Liver (tissue), 9 donors: ENCODE results near the gene ANKRD23. TPM values are rescaled to one million over a fixed set of nuclear protein-coding genes. Genes with fewer than 3 reads are reported as not detected.

Source experiments
- DNase-seq: peaks from one replicate; pipeline ENCODE4 v3.0.0-alpha.2; 2017; ENCODE audit warnings: low spot score
- H3K27ac ChIP-seq, 2 donors: one replicate each; pipeline ENCODE4 v1.7.0; 2013; ENCODE audit warnings: inconsistent platforms in 2 of 2, low read length in 2 of 2, control low read depth in 1 of 2, low read depth in 1 of 2, mild to moderate bottlenecking in 1 of 2
- H3K27me3 ChIP-seq, 4 donors: one replicate each; pipeline versions ENCODE4 v1.6.1 to v1.7.0; 2013; ENCODE audit warnings: low read length in 3 of 4, inconsistent platforms in 1 of 4, mild to moderate bottlenecking in 1 of 4, moderate library complexity in 1 of 4; ENCODE audit not compliant: control insufficient read depth in 4 of 4, insufficient read depth in 4 of 4
- H3K36me3 ChIP-seq, 4 donors: one replicate each; pipeline versions ENCODE4 v1.6.1 to v1.7.0; 2013; ENCODE audit warnings: low read length in 3 of 4, mild to moderate bottlenecking in 3 of 4, low read depth in 1 of 4, moderate library complexity in 1 of 4; ENCODE audit not compliant: control insufficient read depth in 4 of 4, insufficient read depth in 3 of 4
- H3K4me1 ChIP-seq, 4 donors: one replicate each; pipeline versions ENCODE4 v1.6.1 to v1.7.0; 2013; ENCODE audit warnings: low read length in 3 of 4, mild to moderate bottlenecking in 3 of 4, moderate library complexity in 1 of 4; ENCODE audit not compliant: control insufficient read depth in 4 of 4, insufficient read depth in 4 of 4
- H3K4me3 ChIP-seq, 3 donors: one replicate each; pipeline versions ENCODE4 v1.6.1 to v1.7.0; 2013; ENCODE audit warnings: low read length in 3 of 3, control low read depth in 1 of 3, low read depth in 1 of 3, mild to moderate bottlenecking in 1 of 3
- H3K9ac ChIP-seq, 2 donors: one replicate each; pipeline ENCODE4 v1.7.0; 2013; ENCODE audit warnings: low read length in 2 of 2, mild to moderate bottlenecking in 2 of 2, moderate library complexity in 2 of 2, control low read depth in 1 of 2, low read depth in 1 of 2
- H3K9me3 ChIP-seq, 4 donors: one replicate each; pipeline versions ENCODE4 v1.6.1 to v1.7.0; 2013; ENCODE audit warnings: low read length in 3 of 4; ENCODE audit not compliant: control insufficient read depth in 4 of 4
- EGR1 ChIP-seq, 2 donors: IDR thresholded peaks; 2 replicates each; pipeline ENCODE4 v1.6.1; 2016 to 2018; ENCODE audit warnings: antibody characterized with exemption in 2 of 2, low read depth in 2 of 2
- FOXA1 ChIP-seq: IDR thresholded peaks from 2 replicates; pipeline ENCODE4 v1.6.1; 2016; ENCODE audit warnings: antibody characterized with exemption
- FOXA2 ChIP-seq: IDR thresholded peaks from 2 replicates; pipeline ENCODE4 v1.6.1; 2016; ENCODE audit warnings: antibody characterized with exemption
- GABPA ChIP-seq, 2 donors: IDR thresholded peaks in 1 of 2; conservative IDR thresholded peaks in 1 of 2; 2 replicates each; pipeline ENCODE4 v1.6.1; 2016; ENCODE audit warnings: antibody characterized with exemption in 2 of 2, mild to moderate bottlenecking in 1 of 2, moderate library complexity in 1 of 2
- HNF4A ChIP-seq, 2 donors: conservative IDR thresholded peaks; 2 replicates each; pipeline ENCODE4 v1.6.1; 2016; ENCODE audit warnings: antibody characterized with exemption in 2 of 2, mild to moderate bottlenecking in 2 of 2
- HNF4G ChIP-seq: IDR thresholded peaks from 2 replicates; pipeline ENCODE4 v1.6.1; 2016; ENCODE audit warnings: antibody characterized with exemption
- JUND ChIP-seq, 2 donors: IDR thresholded peaks; 2 replicates each; pipeline ENCODE4 v1.6.1; 2016; ENCODE audit warnings: antibody characterized with exemption in 2 of 2
- NR2F2 ChIP-seq: IDR thresholded peaks from 2 replicates; pipeline ENCODE4 v1.6.1; 2016; ENCODE audit warnings: antibody characterized with exemption
- RXRA ChIP-seq, 2 donors: IDR thresholded peaks; 2 replicates each; pipeline ENCODE4 v1.6.1; 2017 to 2018; ENCODE audit warnings: antibody characterized with exemption in 2 of 2, mild to moderate bottlenecking in 1 of 2
- SP1 ChIP-seq: IDR thresholded peaks from 2 replicates; pipeline ENCODE4 v1.6.1; 2018; ENCODE audit warnings: antibody characterized with exemption, mild to moderate bottlenecking
- TAF1 ChIP-seq: conservative IDR thresholded peaks from 2 replicates; pipeline ENCODE4 v1.6.1; 2016; ENCODE audit warnings: antibody characterized with exemption, mild to moderate bottlenecking
- YY1 ChIP-seq: IDR thresholded peaks from 2 replicates; pipeline ENCODE4 v1.6.1; 2016; ENCODE audit warnings: antibody characterized with exemption, mild to moderate bottlenecking
- WGBS: extraction: QIAGEN DNeasy Blood & Tissue Kit; methylation state at CpG from one replicate; pipeline ENCODE4 v1.1.7; 2013; 5-methylcytosine and 5-hydroxymethylcytosine counted together
- polyA plus RNA-seq, 2 donors: library from polyadenylated mRNA; stranded (reverse) in 1 of 2; unstranded in 1 of 2; fragments of 200-250 nt in 1 of 2; fragments of >200 nt in 1 of 2; fragmentation: Nextera tagmentation in 1 of 2; extraction: Ambion mirVana in 1 of 2; gene quantifications; one replicate each; pipeline versions ENCODE4 v1.2.1 to v1.2.3, GENCODE V29; 2013 to 2015
- total RNA-seq, 2 donors: library from RNA; depleted of rRNA; stranded (reverse); fragments of >200 nt; gene quantifications; one replicate each; pipeline ENCODE4 v1.2.3, GENCODE V29; 2014
- TF ChIP-seq, protein P1 (sequence below): IDR thresholded peaks from 2 replicates; pipeline ENCODE4 v1.6.1; 2016; ENCODE audit warnings: antibody characterized with exemption
- TF ChIP-seq, protein P2 (sequence below): IDR thresholded peaks from 2 replicates; pipeline ENCODE4 v1.6.1; 2016; ENCODE audit warnings: antibody characterized with exemption
- TF ChIP-seq, protein P3 (sequence below): IDR thresholded peaks from 2 replicates; pipeline ENCODE4 v1.6.1; 2016; ENCODE audit warnings: antibody characterized with exemption
- TF ChIP-seq, protein P4 (sequence below): IDR thresholded peaks from 2 replicates; pipeline ENCODE4 v1.6.1; 2016; ENCODE audit warnings: antibody characterized with exemption, mild to moderate bottlenecking
- TF ChIP-seq, protein P5 (sequence below): fragments of 150-350 bp; IDR thresholded peaks from 2 replicates; pipeline ENCODE4 v1.5.1; 2017; ENCODE audit warnings: improper control_type of control experiment, low read depth, low read length; ENCODE audit not compliant: missing input control
- donor health status: healthy.
- donor health status: healthy.
- donor health status: healthy.
- donor health status: healthy.
- donor health status: healthy.

ANKRD23 gene
- total and polyA plus RNA-seq, 4 donors, result 0.82 to 4.2 (median 1.9) TPM

DNA sequence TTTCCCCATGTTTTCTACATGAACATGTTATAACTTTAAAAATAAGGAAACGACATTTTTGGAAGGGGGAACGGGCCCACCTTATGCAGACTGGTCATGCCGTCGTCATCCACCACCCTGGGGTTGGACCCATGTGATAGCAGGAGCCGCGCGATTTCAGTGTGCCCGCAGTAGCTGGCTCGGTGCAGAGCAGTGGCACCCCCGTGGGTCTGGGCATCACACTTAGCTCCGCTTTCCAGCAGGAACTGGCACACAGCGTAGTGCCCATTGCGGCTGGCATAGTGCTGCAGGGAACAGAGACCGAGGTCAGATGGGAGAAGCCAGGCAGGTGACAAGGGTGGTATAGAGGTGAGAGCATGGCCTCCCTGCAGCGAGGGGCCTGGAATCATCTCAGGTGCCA lies 9.5 kb upstream of the ANKRD23 start:
- no peak for TF ChIP-seq HNF4G
- TF ChIP-seq, protein P1, sequence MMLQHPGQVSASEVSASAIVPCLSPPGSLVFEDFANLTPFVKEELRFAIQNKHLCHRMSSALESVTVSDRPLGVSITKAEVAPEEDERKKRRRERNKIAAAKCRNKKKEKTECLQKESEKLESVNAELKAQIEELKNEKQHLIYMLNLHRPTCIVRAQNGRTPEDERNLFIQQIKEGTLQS, result no peak
- no peak for TF ChIP-seq JUND (IDR thresholded peaks at IDR 0.05)
- TF ChIP-seq RXRA (IDR thresholded peaks at IDR 0.05), result no peak
- TF ChIP-seq GABPA (IDR thresholded peaks at IDR 0.05 in 1 of 2, conservative IDR thresholded peaks at IDR 0.05 in 1 of 2), result no peak
- TF ChIP-seq, protein P2, sequence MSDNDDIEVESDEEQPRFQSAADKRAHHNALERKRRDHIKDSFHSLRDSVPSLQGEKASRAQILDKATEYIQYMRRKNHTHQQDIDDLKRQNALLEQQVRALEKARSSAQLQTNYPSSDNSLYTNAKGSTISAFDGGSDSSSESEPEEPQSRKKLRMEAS, result no peak
- TF ChIP-seq, protein P3, sequence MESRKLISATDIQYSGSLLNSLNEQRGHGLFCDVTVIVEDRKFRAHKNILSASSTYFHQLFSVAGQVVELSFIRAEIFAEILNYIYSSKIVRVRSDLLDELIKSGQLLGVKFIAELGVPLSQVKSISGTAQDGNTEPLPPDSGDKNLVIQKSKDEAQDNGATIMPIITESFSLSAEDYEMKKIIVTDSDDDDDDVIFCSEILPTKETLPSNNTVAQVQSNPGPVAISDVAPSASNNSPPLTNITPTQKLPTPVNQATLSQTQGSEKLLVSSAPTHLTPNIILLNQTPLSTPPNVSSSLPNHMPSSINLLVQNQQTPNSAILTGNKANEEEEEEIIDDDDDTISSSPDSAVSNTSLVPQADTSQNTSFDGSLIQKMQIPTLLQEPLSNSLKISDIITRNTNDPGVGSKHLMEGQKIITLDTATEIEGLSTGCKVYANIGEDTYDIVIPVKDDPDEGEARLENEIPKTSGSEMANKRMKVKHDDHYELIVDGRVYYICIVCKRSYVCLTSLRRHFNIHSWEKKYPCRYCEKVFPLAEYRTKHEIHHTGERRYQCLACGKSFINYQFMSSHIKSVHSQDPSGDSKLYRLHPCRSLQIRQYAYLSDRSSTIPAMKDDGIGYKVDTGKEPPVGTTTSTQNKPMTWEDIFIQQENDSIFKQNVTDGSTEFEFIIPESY, result no peak
- TF ChIP-seq FOXA1, result no peak
- no peak for TF ChIP-seq YY1
- TF ChIP-seq TAF1, result no peak
- TF ChIP-seq, protein P4, sequence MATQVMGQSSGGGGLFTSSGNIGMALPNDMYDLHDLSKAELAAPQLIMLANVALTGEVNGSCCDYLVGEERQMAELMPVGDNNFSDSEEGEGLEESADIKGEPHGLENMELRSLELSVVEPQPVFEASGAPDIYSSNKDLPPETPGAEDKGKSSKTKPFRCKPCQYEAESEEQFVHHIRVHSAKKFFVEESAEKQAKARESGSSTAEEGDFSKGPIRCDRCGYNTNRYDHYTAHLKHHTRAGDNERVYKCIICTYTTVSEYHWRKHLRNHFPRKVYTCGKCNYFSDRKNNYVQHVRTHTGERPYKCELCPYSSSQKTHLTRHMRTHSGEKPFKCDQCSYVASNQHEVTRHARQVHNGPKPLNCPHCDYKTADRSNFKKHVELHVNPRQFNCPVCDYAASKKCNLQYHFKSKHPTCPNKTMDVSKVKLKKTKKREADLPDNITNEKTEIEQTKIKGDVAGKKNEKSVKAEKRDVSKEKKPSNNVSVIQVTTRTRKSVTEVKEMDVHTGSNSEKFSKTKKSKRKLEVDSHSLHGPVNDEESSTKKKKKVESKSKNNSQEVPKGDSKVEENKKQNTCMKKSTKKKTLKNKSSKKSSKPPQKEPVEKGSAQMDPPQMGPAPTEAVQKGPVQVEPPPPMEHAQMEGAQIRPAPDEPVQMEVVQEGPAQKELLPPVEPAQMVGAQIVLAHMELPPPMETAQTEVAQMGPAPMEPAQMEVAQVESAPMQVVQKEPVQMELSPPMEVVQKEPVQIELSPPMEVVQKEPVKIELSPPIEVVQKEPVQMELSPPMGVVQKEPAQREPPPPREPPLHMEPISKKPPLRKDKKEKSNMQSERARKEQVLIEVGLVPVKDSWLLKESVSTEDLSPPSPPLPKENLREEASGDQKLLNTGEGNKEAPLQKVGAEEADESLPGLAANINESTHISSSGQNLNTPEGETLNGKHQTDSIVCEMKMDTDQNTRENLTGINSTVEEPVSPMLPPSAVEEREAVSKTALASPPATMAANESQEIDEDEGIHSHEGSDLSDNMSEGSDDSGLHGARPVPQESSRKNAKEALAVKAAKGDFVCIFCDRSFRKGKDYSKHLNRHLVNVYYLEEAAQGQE, result no peak
- TF ChIP-seq, protein P5, sequence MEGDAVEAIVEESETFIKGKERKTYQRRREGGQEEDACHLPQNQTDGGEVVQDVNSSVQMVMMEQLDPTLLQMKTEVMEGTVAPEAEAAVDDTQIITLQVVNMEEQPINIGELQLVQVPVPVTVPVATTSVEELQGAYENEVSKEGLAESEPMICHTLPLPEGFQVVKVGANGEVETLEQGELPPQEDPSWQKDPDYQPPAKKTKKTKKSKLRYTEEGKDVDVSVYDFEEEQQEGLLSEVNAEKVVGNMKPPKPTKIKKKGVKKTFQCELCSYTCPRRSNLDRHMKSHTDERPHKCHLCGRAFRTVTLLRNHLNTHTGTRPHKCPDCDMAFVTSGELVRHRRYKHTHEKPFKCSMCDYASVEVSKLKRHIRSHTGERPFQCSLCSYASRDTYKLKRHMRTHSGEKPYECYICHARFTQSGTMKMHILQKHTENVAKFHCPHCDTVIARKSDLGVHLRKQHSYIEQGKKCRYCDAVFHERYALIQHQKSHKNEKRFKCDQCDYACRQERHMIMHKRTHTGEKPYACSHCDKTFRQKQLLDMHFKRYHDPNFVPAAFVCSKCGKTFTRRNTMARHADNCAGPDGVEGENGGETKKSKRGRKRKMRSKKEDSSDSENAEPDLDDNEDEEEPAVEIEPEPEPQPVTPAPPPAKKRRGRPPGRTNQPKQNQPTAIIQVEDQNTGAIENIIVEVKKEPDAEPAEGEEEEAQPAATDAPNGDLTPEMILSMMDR, result no peak
- no peak for TF ChIP-seq HNF4A (conservative IDR thresholded peaks at IDR 0.05)
- no peaks in the 10 kb centered on the region for H3K27me3 ChIP-seq
- peaks cover 1 to 20% (median 18%) of the 10 kb centered on the region in 4 donors for H3K4me1 ChIP-seq
- 94% methylated on average over 15 of the region's 15 CpGs for WGBS
- DNase-seq, result no peak
- no peak overlapping the region for H3K9ac ChIP-seq
- no peak overlapping the region for H3K4me3 ChIP-seq
- H3K9me3 ChIP-seq, result no peaks in the 10 kb centered on the region
- peaks cover 5 to 22% (median 18%) of the 10 kb centered on the region in 4 donors for H3K36me3 ChIP-seq
- H3K27ac ChIP-seq, result no peak overlapping the region

DNA sequence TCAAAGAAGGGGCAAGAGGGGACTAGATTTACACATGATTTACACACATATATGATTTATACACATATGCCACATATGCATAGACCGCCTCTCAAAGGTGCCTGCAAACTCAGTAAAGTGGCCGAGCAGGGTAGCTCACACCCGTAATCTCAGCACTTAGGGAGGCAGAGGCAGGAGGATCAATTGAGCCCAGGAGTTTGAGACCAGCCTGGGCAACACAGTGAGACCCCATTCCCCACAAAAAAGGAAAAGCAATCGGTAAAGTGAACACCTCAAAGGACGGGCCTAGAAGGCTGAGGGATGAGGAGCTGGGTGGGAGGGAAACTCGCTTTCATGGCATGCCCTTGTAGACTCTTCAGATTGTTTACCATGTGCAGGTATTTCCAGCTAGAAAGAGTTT lies 8.8 kb upstream of the ANKRD23 start:
- Histone ChIP-seq H3K4me1 (peaks cover 4 to 26% (median 24%) of the 10 kb centered on the region in 4 donors), H3K27ac (no peak overlapping the region), H3K27me3 (no peaks in the 10 kb centered on the region), H3K9me3 (no peaks in the 10 kb centered on the region), H3K36me3 (peaks cover 5 to 22% (median 18%) of the 10 kb centered on the region in 4 donors), H3K9ac (no peak overlapping the region), H3K4me3 (no peak overlapping the region)
- DNase-seq, result no peak
- WGBS, result 99% methylated on average over 6 of the region's 6 CpGs
- TF ChIP-seq SP1 (no peak), FOXA1 (no peak), TAF1 (no peak), HNF4A (conservative IDR thresholded peaks at IDR 0.05) (no peak), NR2F2 (no peak), JUND (IDR thresholded peaks at IDR 0.05) (no peak), YY1 (no peak), FOXA2 (no peak), HNF4G (no peak), EGR1 (IDR thresholded peaks at IDR 0.05; ENCODE audit: low read depth in 2 of 2) (no peak), GABPA (IDR thresholded peaks at IDR 0.05 in 1 of 2, conservative IDR thresholded peaks at IDR 0.05 in 1 of 2) (no peak), RXRA (IDR thresholded peaks at IDR 0.05) (no peak)
- TF ChIP-seq, protein P5, result no peak
- TF ChIP-seq, protein P2, result no peak
- TF ChIP-seq, protein P4, result no peak
